Endothelial cell (in vitro differentiated cells): ENCODE results near the gene CLK1. TPM values are rescaled to one million over a fixed set of nuclear protein-coding genes. Genes with fewer than 3 reads are reported as not detected.

Source experiments
- DNase-seq: peaks from one replicate; pipeline ENCODE4 v3.0.0; 2021; ENCODE audit warnings: low spot score
- H3K27ac Mint-ChIP-seq: one replicate; pipeline ENCODE4 v1.8.0; 2021; ENCODE audit warnings: mixed read lengths, inconsistent platforms; ENCODE audit not compliant: unreplicated experiment
- H3K27me3 Mint-ChIP-seq: one replicate; pipeline ENCODE4 v1.8.0; 2021; ENCODE audit warnings: mild to moderate bottlenecking, moderate library complexity, mixed read lengths, inconsistent platforms; ENCODE audit not compliant: unreplicated experiment
- H3K36me3 Mint-ChIP-seq: one replicate; pipeline ENCODE4 v1.8.0; 2021; ENCODE audit warnings: mild to moderate bottlenecking, low read depth, mixed read lengths, inconsistent platforms; ENCODE audit not compliant: unreplicated experiment
- H3K4me1 Mint-ChIP-seq: one replicate; pipeline ENCODE4 v1.8.0; 2021; ENCODE audit warnings: mild to moderate bottlenecking, mixed read lengths, inconsistent platforms; ENCODE audit not compliant: unreplicated experiment
- H3K4me3 Mint-ChIP-seq: one replicate; pipeline ENCODE4 v1.8.0; 2021; ENCODE audit warnings: mild to moderate bottlenecking, mixed read lengths, inconsistent platforms; ENCODE audit not compliant: unreplicated experiment
- H3K9me3 Mint-ChIP-seq: one replicate; pipeline ENCODE4 v1.8.0; 2021; ENCODE audit warnings: mixed read lengths, inconsistent platforms; ENCODE audit not compliant: unreplicated experiment
- total RNA-seq: library from RNA; stranded (reverse); fragmentation: NEBNext Ultra II Directional; extraction: Animal tissue kit (Norgen Biotek cat#: 25700); gene quantifications from one replicate; pipeline ENCODE4 v1.2.1, GENCODE V29; 2021; ENCODE audit not compliant: unreplicated experiment
- TF ChIP-seq, protein P1 (sequence below): fragments of 200-600 bp; sonication (generic); IDR thresholded peaks from one replicate; pipeline ENCODE4 v1.5.0; 2021; ENCODE audit warnings: antibody characterized with exemption; ENCODE audit not compliant: unreplicated experiment

The CLK1 gene
- total RNA-seq, 1 donor from 2014 or later: 92.6 TPM

DNA sequence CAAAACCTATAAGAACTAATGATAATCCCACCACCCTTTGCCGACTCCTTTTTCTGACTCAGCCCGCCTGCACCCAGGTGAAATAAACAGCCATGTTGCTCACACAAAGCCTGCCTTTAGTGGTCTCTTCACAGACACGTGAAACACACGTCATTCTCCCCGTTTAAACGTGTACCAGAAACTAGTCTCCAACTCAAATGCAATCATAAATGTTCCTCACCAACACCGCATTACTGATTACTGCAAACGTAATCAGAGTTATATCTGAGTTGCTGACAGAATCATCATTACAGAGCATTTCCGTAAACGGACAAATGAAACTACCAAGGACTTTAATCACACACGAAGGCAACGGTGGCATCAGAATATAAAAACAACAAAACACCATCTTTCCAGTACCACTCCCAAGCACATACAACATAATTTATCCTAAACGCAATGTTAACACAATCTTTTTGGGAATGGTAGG lies 1.9 kb downstream of the CLK1 start:
- TF ChIP-seq, protein P1, sequence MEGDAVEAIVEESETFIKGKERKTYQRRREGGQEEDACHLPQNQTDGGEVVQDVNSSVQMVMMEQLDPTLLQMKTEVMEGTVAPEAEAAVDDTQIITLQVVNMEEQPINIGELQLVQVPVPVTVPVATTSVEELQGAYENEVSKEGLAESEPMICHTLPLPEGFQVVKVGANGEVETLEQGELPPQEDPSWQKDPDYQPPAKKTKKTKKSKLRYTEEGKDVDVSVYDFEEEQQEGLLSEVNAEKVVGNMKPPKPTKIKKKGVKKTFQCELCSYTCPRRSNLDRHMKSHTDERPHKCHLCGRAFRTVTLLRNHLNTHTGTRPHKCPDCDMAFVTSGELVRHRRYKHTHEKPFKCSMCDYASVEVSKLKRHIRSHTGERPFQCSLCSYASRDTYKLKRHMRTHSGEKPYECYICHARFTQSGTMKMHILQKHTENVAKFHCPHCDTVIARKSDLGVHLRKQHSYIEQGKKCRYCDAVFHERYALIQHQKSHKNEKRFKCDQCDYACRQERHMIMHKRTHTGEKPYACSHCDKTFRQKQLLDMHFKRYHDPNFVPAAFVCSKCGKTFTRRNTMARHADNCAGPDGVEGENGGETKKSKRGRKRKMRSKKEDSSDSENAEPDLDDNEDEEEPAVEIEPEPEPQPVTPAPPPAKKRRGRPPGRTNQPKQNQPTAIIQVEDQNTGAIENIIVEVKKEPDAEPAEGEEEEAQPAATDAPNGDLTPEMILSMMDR: no peak

DNA sequence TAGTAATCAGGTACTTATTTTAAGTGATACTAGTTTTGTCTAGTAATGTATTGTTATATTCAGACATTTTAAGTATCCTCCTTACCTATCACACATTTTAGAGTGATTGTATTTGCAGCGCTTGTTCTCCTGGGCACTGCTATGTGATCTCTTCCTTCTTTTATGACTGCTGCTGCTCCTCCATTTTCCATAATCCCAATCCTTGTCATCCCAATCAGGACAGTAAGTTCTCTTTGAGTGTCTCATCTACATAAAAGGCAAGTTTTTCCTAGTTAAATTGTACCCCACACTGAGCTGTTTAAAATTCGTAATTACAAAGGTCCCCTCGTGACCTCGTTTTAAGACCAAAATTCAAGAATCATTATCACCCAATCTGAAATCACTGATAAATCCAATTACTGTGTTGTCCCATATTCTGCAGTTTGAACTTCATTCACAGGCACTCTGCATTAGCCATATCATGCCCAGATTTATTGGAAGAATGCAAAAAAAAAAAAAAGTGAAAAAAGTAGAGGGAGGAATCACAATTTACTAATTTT lies 2.8 kb downstream of the CLK1 start:
- Mint-ChIP-seq H3K36me3 (peaks cover 57% of the 10 kb centered on the region), H3K27ac (peak overlapping the region; percentile 100), H3K4me1 (peaks cover 38% of the 10 kb centered on the region), H3K27me3 (peaks cover 21% of the 10 kb centered on the region), H3K9me3 (no peaks in the 10 kb centered on the region), H3K4me3 (peak overlapping the region; percentile 95)
- TF ChIP-seq, protein P1: no peak
- no peak for DNase-seq

More for the DNA sequence above, 1.9 kb downstream of the CLK1 start:
- no peak for DNase-seq
- peaks cover 18% of the 10 kb centered on the region for H3K27me3 Mint-ChIP-seq
- H3K27ac Mint-ChIP-seq: peak overlapping the region; percentile 100
- H3K4me3 Mint-ChIP-seq: peak overlapping the region; percentile 95
- peaks cover 48% of the 10 kb centered on the region for H3K36me3 Mint-ChIP-seq
- no peaks in the 10 kb centered on the region for H3K9me3 Mint-ChIP-seq
- peaks cover 38% of the 10 kb centered on the region for H3K4me1 Mint-ChIP-seq

DNA sequence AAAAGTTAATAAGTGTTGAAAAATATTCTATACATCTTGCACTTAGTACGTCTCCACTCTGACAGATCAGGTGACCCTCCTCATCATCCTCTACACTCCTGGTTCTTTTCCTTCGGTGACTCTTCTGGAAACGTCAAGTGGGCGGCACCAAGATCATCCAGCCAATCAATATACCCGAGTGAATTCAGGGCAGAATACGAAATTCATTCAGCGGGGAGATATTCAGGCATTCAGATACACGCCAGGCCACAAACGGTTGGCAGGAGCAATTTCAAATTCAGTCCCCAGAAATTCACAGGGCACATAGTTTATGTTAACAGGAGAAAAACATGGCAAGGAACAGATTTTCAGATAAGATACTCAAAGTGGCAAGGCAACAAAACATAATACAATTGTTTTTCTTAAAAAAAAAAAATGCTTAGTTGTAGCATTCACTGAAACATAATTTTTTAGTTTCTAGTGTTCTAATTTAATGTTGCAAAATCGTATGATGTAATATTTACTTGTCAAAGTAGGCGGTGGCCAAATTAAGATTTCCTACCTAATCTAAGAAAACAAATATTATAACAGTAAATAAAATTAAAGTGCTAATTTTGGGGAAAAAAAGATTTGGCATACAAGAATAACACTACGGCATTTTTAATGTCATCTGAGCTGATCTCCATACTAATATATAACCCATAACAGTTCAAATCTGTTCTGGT lies 4.2 kb downstream of the CLK1 start:
- TF ChIP-seq, protein P1: no peak
- H3K4me3 Mint-ChIP-seq: peak overlapping the region; percentile 73
- H3K27me3 Mint-ChIP-seq: peaks cover 16% of the 10 kb centered on the region
- peak overlapping the region; percentile 55 for H3K27ac Mint-ChIP-seq
- DNase-seq: no peak
- H3K36me3 Mint-ChIP-seq: peaks cover 61% of the 10 kb centered on the region
- no peaks in the 10 kb centered on the region for H3K9me3 Mint-ChIP-seq
- peaks cover 38% of the 10 kb centered on the region for H3K4me1 Mint-ChIP-seq

GRCh38 chr2:200856806-200857205 lies 7.7 kb downstream of the CLK1 start:
- H3K27ac Mint-ChIP-seq: peak overlapping the region; percentile 18
- TF ChIP-seq, protein P1: no peak
- peaks cover 4% of the 10 kb centered on the region for H3K27me3 Mint-ChIP-seq
- H3K4me1 Mint-ChIP-seq: peaks cover 26% of the 10 kb centered on the region
- no peak for DNase-seq
- H3K4me3 Mint-ChIP-seq: no peak overlapping the region
- peaks cover 70% of the 10 kb centered on the region for H3K36me3 Mint-ChIP-seq
- H3K9me3 Mint-ChIP-seq: no peaks in the 10 kb centered on the region

DNA sequence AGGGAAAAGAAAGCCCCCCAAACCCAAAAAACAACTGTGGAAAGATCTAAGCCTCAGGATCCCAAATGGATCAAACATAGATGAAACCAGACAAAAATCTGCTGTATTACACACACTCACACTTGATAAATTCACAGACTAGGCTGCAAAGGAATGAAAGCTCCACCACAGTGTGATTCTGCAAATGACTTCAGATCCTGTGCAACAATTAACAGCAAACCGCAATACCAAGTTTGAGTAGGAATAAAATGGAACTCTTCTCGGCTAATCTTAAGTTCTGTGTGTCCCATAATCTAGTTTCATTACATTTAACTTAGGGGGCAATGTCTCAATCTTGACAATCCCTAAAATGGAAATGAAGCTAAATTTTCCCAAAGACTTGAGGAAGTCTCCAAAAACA lies 11.9 kb downstream of the CLK1 start:
- H3K4me3 Mint-ChIP-seq: peak overlapping the region; percentile 66

More for the DNA sequence above, 11.9 kb downstream of the CLK1 start:
- no peaks in the 10 kb centered on the region for H3K9me3 Mint-ChIP-seq
- DNase-seq: no peak
- TF ChIP-seq, protein P1: no peak
- H3K27ac Mint-ChIP-seq: no peak overlapping the region
- H3K4me1 Mint-ChIP-seq: no peaks in the 10 kb centered on the region
- peaks cover 4% of the 10 kb centered on the region for H3K27me3 Mint-ChIP-seq
- H3K36me3 Mint-ChIP-seq: peaks cover 37% of the 10 kb centered on the region
